ENCODE results near the gene KCNA10.

KCNA10 gene

DNA sequence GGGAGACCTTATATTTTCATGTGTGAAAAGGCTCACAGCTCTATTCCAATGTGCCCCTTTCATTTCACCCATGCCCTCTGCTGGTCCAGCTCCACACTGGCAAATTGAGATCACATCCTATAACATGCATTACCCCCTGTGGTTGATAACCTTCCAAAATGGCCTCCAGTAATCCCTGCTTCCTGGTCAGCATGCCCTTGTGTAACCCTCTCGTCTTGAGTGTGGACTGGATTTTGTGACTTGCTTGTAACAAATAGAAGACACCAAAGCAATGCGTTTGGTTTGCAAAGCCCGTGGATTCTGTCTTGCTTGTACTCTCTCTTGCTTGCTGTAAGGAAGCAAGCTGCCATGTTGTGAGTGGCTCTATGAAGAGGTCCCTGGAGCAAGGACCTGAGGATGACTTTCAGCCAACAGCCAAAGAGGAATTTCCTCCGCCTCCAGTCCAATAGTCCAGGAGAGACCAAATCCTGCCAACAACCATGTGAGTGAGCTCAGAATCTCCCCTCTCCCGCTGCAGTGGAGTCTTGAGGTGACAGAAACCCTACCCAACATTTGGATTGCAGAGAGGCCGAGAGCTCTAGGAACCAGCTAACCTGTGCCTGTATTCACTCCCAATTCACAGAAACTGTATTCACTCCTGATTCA lies 17.4 kb downstream of the KCNA10 start:
- H3K27me3 ChIP-seq (ENCODE audit: insufficient read depth, low read length): peaks cover 54% of the 10 kb centered on the region
- no peaks in the 10 kb centered on the region for H3K4me1 ChIP-seq (ENCODE audit: control insufficient read depth, insufficient read depth, low read length, unreplicated experiment)
- H3K4me3 ChIP-seq (ENCODE audit: low read depth, low read length): no peak overlapping the region
- H3K36me3 ChIP-seq (ENCODE audit: insufficient read depth, low read length): no peaks in the 10 kb centered on the region
- no peak overlapping the region for H3K27ac ChIP-seq (ENCODE audit: low read depth, low read length)
- no peaks in the 10 kb centered on the region for H3K79me2 ChIP-seq (ENCODE audit: control insufficient read depth, insufficient read depth, low read length, unreplicated experiment)
- H2AFZ ChIP-seq (ENCODE audit: low read length, unreplicated experiment): no peak overlapping the region

DNA sequence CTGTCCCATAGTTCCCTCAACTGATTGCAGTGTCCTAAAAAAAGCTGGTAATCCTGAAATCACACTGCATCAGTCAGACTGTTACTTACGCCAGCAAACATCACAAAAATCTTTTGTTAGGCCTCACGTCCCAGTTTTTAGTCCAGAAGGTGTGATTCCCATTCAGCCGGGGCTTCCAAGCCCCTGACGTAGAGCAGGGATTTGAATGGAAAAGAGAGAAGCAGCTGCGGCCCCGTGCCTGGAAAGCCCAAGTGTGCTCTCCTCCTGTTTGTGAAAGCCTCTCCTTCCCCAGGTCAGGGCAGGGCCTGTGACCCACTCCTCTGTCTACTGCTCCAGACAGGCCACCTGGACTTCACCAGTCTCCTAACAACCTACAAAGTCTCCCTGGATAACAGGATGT lies 20.7 kb downstream of the KCNA10 start:
- H3K79me2 ChIP-seq (ENCODE audit: control insufficient read depth, insufficient read depth, low read length, unreplicated experiment): no peaks in the 10 kb centered on the region
- H3K27ac ChIP-seq (ENCODE audit: low read depth, low read length): no peak overlapping the region
- no peak overlapping the region for H3K4me3 ChIP-seq (ENCODE audit: low read depth, low read length)
- H3K36me3 ChIP-seq (ENCODE audit: insufficient read depth, low read length): no peaks in the 10 kb centered on the region
- no peak overlapping the region for H2AFZ ChIP-seq (ENCODE audit: low read length, unreplicated experiment)
- no peaks in the 10 kb centered on the region for H3K4me1 ChIP-seq (ENCODE audit: control insufficient read depth, insufficient read depth, low read length, unreplicated experiment)
- H3K27me3 ChIP-seq (ENCODE audit: insufficient read depth, low read length): peaks cover 30% of the 10 kb centered on the region

DNA sequence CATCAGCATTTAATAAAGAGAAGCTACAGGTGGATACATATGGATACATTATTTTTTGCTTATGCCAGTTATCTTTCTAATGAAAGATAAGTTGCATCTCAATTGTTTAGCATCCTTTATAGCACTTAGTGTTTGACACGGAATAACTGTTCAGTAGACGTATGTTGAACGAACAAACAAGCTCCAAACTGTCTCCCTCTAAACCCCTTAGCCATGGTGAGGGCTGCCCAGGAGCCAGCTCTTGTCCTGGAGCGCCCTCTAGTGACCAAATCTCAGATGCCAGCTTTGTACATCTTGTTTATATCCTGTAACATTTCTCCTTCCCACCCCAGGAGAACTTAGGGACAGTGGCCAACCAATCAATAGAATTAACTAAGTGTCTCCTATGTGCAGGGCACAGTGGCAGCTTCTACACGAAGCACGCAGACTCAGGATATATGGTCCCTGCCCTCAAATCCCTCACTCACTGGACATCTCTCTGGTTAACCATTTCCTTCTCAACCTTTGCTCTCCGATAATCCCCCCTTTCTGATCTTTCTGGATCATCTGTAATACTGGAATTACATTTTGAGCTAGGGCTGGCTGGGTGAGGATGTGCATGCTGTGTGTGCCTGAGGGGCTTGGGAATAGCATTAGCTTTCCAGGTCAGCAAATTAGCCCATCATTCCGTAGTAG lies 22.9 kb downstream of the KCNA10 start:
- H3K27me3 ChIP-seq (ENCODE audit: insufficient read depth, low read length): peaks cover 14% of the 10 kb centered on the region; the same call in 1 of the 2 replicates
- no peaks in the 10 kb centered on the region for H3K4me1 ChIP-seq (ENCODE audit: control insufficient read depth, insufficient read depth, low read length, unreplicated experiment)
- no peak overlapping the region for H2AFZ ChIP-seq (ENCODE audit: low read length, unreplicated experiment)
- H3K4me3 ChIP-seq (ENCODE audit: low read depth, low read length): no peak overlapping the region
- no peaks in the 10 kb centered on the region for H3K36me3 ChIP-seq (ENCODE audit: insufficient read depth, low read length)
- H3K79me2 ChIP-seq (ENCODE audit: control insufficient read depth, insufficient read depth, low read length, unreplicated experiment): no peaks in the 10 kb centered on the region
- H3K27ac ChIP-seq (ENCODE audit: low read depth, low read length): no peak overlapping the region

DNA sequence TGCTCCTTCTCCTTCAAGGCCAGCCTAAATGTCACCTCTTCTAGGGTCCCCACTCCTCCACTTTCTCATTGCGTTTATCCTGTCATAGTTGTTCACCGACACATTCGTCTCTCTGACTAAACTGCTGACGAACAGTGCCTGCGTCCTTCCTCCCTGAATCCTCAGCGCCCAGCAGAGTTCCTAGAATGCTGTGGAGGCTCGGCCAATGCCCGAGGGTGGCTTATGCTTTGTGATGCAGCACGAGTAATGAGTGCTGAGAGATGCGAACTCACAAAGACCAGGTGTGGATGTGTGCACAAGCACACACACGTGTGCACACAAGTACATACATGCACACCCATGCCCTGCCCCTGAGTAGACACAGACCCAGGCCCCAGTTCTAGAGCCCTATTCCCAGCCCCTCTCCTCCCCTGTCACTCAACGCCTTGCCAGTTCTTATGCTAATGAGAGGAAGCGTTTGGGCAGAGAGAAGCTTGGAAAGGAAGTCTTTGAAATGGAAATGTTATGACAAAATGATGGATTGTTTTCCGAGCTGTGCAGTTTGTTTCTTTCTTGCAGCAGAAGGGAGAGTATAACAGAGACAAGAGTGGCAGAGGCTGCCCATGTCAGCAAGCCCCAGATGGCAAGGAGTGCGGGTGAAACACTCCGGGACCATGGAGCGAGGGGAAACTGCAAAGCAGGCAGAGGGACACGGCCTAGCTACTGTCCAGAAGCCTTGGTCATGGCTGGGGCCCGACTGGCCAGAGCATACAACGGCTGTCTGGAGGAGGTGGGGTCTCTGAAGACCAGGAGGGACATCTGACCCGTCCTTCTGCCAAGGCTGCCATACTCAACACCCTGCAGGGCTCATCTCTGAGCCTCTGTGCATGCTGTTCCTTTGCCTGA lies 24.2 kb downstream of the KCNA10 start:
- Histone ChIP-seq H3K27me3 (ENCODE audit: insufficient read depth, low read length) (peaks cover 3% of the 10 kb centered on the region; the same call in 1 of the 2 replicates), H3K4me1 (ENCODE audit: control insufficient read depth, insufficient read depth, low read length, unreplicated experiment) (no peaks in the 10 kb centered on the region), H2AFZ (ENCODE audit: low read length, unreplicated experiment) (no peak overlapping the region), H3K4me3 (ENCODE audit: low read depth, low read length) (no peak overlapping the region), H3K36me3 (ENCODE audit: insufficient read depth, low read length) (no peaks in the 10 kb centered on the region), H3K79me2 (ENCODE audit: control insufficient read depth, insufficient read depth, low read length, unreplicated experiment) (no peaks in the 10 kb centered on the region), H3K27ac (ENCODE audit: low read depth, low read length) (no peak overlapping the region)

DNA sequence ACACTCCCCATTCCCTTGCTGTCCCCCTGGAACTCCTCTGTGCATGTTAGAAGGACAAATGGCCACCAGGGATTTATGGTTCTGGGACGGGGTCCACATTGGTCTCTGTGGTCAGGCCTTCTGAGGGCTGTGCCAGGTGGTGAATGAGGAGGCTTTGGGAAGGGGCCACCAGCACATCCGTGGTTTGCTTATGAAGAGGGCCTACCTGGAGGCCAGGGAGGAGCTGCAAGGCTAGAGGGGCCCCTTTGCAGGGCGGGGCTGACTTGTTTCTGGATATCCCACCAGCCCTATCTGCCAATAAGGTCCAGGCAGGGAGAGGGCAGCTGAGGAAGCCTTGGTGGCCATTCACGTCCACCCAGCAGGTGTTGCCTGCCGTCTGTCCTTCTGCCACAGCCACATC lies 24.9 kb downstream of the KCNA10 start:
- H3K4me3 ChIP-seq (ENCODE audit: low read depth, low read length): no peak overlapping the region
- H3K4me1 ChIP-seq (ENCODE audit: control insufficient read depth, insufficient read depth, low read length, unreplicated experiment): no peaks in the 10 kb centered on the region
- H2AFZ ChIP-seq (ENCODE audit: low read length, unreplicated experiment): no peak overlapping the region
- no peaks in the 10 kb centered on the region for H3K27me3 ChIP-seq (ENCODE audit: insufficient read depth, low read length)
- H3K27ac ChIP-seq (ENCODE audit: low read depth, low read length): no peak overlapping the region
- no peaks in the 10 kb centered on the region for H3K36me3 ChIP-seq (ENCODE audit: insufficient read depth, low read length)
- H3K79me2 ChIP-seq (ENCODE audit: control insufficient read depth, insufficient read depth, low read length, unreplicated experiment): no peaks in the 10 kb centered on the region

DNA sequence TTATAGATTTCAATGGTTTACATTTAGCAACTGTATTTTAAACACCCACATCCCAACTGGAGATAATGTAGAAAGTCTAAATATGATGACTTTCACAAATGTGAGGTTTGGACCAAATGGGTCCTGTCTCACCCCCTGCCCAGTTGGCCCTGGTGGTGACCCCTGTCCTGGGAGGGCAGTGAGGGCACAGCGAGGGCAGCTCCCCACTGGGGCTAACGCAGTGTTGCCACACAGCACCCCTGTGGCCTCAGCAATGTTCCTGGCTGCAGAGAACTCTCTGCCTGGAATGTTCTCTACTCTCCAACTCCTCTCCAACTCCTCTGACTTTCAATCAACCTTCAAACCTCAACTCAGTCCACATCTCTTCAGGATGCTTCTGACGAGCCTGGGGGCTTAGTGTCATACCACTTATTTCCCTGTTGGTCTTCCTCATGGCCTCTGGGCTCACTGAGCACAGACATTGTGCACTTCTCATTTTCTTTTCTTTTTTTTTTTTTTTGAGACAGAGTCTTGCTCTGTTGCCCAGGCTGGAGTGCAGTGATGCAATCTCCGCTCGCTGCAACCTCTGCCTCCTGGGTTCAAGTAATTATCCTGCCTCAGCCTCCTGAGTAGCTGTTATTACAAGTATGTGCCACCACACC lies 25.8 kb downstream of the KCNA10 start:
- Histone ChIP-seq H3K27ac (ENCODE audit: low read depth, low read length) (no peak overlapping the region), H2AFZ (ENCODE audit: low read length, unreplicated experiment) (no peak overlapping the region), H3K4me3 (ENCODE audit: low read depth, low read length) (no peak overlapping the region), H3K27me3 (ENCODE audit: insufficient read depth, low read length) (no peaks in the 10 kb centered on the region), H3K36me3 (ENCODE audit: insufficient read depth, low read length) (no peaks in the 10 kb centered on the region), H3K4me1 (ENCODE audit: control insufficient read depth, insufficient read depth, low read length, unreplicated experiment) (no peaks in the 10 kb centered on the region), H3K79me2 (ENCODE audit: control insufficient read depth, insufficient read depth, low read length, unreplicated experiment) (no peaks in the 10 kb centered on the region)

DNA sequence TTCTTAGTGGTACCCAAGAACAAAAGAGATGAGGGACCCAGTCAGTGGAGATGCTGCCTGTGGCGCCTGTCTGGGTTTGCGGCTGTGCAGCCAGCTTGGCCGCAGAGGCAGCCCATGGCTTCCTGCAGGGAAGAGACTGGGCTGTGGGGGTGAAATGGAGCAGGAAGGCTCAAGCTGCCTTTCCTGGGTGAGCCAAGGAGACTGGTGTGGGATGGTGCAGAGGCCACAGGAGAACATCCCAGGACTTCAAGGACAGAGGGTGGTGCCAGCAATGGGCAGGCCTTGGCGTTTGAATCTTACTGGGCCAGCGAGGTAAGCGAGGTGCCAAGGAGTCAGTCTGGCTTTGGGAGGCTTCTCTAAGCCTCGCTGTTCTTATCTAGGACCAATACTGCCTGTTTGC lies 26.4 kb downstream of the KCNA10 start:
- H3K4me3 ChIP-seq (ENCODE audit: low read depth, low read length): no peak overlapping the region
- no peaks in the 10 kb centered on the region for H3K79me2 ChIP-seq (ENCODE audit: control insufficient read depth, insufficient read depth, low read length, unreplicated experiment)
- H3K27me3 ChIP-seq (ENCODE audit: insufficient read depth, low read length): no peaks in the 10 kb centered on the region
- H3K36me3 ChIP-seq (ENCODE audit: insufficient read depth, low read length): no peaks in the 10 kb centered on the region
- H3K4me1 ChIP-seq (ENCODE audit: control insufficient read depth, insufficient read depth, low read length, unreplicated experiment): peaks cover 4% of the 10 kb centered on the region
- H3K27ac ChIP-seq (ENCODE audit: low read depth, low read length): no peak overlapping the region
- H2AFZ ChIP-seq (ENCODE audit: low read length, unreplicated experiment): no peak overlapping the region

DNA sequence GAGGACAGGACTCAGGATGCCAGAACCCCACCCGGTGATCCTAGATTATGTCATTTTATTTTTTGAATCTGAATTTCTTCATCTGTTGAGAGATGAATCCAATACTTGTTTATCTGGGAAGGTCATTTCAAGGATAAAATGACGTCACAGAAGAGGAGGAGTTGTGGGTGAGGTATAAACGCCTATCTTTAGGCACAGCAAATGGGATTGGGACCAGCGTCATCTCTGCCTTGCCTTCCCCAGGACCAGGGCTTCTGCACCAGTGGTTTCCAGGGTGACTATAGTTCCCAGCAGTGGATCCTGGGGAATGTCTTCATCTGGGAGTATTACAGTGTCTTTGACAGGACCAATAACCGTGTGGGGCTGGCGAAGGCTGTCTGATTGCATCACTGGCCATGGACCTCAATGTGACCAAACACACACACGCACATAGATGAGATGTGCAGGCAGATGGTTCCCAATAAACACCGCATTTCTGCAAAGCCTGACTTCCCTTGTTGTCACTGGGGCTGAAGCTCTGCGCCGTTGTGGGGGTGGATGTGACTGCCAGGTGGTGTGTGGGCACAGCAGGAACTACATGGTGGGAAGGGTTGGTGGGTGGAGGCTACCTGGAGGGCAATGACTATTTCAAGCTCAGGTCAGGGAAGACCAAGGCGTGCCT lies 28.1 kb downstream of the KCNA10 start:
- Histone ChIP-seq H2AFZ (ENCODE audit: low read length, unreplicated experiment) (no peak overlapping the region), H3K36me3 (ENCODE audit: insufficient read depth, low read length) (no peaks in the 10 kb centered on the region), H3K79me2 (ENCODE audit: control insufficient read depth, insufficient read depth, low read length, unreplicated experiment) (no peaks in the 10 kb centered on the region), H3K4me3 (ENCODE audit: low read depth, low read length) (no peak overlapping the region), H3K4me1 (ENCODE audit: control insufficient read depth, insufficient read depth, low read length, unreplicated experiment) (peaks cover 7% of the 10 kb centered on the region), H3K27ac (ENCODE audit: low read depth, low read length) (no peak overlapping the region), H3K27me3 (ENCODE audit: insufficient read depth, low read length) (no peaks in the 10 kb centered on the region)

DNA sequence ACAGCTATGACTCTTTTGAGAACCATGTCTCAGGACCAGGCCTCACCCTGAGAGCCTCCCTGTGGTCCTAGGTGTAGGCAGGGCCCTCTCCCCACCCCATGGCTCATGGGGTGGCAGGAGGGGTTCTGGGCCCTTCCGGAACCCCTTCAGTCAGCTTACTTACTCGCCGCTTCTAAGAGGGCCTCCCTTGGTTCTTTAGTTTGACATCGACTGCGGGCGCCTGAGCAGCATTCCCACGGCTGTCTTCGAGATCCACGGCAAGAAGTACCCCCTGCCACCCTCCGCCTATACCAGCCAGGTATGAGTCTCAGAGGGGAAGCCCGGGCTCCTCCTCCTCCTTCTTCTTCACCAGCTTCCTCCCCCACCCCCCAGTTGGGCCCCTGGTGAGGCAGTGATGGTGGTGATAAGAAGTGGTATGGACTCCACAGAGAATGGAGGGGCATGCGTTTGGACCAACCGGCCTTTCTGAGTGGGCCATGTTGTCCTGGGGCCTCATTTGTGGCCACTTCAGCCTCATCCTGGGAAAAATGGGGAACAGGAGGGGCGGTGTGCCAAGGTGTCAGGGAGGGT lies 28.9 kb downstream of the KCNA10 start:
- H3K27ac ChIP-seq (ENCODE audit: low read depth, low read length): no peak overlapping the region
- H3K4me1 ChIP-seq (ENCODE audit: control insufficient read depth, insufficient read depth, low read length, unreplicated experiment): peaks cover 7% of the 10 kb centered on the region
- no peaks in the 10 kb centered on the region for H3K79me2 ChIP-seq (ENCODE audit: control insufficient read depth, insufficient read depth, low read length, unreplicated experiment)
- H3K36me3 ChIP-seq (ENCODE audit: insufficient read depth, low read length): no peaks in the 10 kb centered on the region
- no peaks in the 10 kb centered on the region for H3K27me3 ChIP-seq (ENCODE audit: insufficient read depth, low read length)
- H2AFZ ChIP-seq (ENCODE audit: low read length, unreplicated experiment): no peak overlapping the region
- H3K4me3 ChIP-seq (ENCODE audit: low read depth, low read length): no peak overlapping the region

DNA sequence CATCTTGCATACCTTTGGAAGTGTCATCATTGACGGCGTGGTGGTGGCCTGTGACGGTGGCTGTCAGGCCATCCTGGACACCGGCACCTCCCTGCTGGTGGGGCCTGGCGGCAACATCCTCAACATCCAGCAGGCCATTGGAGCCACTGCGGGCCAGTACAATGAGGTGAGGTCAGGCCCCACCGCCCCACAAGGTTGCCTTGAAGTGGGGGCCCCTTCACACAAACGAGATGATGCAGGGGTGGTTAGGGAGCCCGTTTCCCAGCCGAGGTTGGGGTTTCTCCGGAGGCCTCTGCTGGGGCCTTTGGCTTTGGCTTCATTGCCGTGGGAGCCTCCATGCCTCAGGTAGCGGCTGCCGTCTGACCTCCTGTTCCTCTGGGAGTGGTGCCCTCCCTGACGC lies 29.6 kb downstream of the KCNA10 start:
- Histone ChIP-seq H3K27me3 (ENCODE audit: insufficient read depth, low read length) (peaks cover under 1% of the 10 kb centered on the region; the same call in 1 of the 2 replicates), H3K4me3 (ENCODE audit: low read depth, low read length) (no peak overlapping the region), H3K27ac (ENCODE audit: low read depth, low read length) (no peak overlapping the region), H3K4me1 (ENCODE audit: control insufficient read depth, insufficient read depth, low read length, unreplicated experiment) (peaks cover 7% of the 10 kb centered on the region), H2AFZ (ENCODE audit: low read length, unreplicated experiment) (no peak overlapping the region), H3K36me3 (ENCODE audit: insufficient read depth, low read length) (no peaks in the 10 kb centered on the region), H3K79me2 (ENCODE audit: control insufficient read depth, insufficient read depth, low read length, unreplicated experiment) (no peaks in the 10 kb centered on the region)

Measured in ACC112 (cell line).